Body of pancreas (tissue), 4 donors: ENCODE measurements around the gene BAG1. TPM values are rescaled to one million over a fixed set of nuclear protein-coding genes. Genes with fewer than 3 reads are reported as not detected.
A peak's percentile ranks its signal among the peaks of the same experiment; 100 is the strongest.

Experiments used
- ATAC-seq: fragments of 150-250 bp; one replicate; pipeline ENCODE4 v1.9.1; 2016
- DNase-seq, 4 donors: peaks; one replicate each; pipeline ENCODE4 v3.0.0-alpha.2; 2019
- H3K27ac ChIP-seq, 4 donors: fragments of 200-600 bp; sonication (generic); 1 replicate in 3 of 4; 2 replicates in 1 of 4; pipeline versions ENCODE4 v1.5.1 to v1.6.1; 2016 to 2019; ENCODE audit warnings: mild to moderate bottlenecking in 1 of 4, mixed read lengths in 1 of 4, moderate library complexity in 1 of 4
- H3K27me3 ChIP-seq, 2 donors: fragments of 200-600 bp; sonication (generic); one replicate each; pipeline ENCODE4 v1.6.0; 2016; ENCODE audit warnings: mild to moderate bottlenecking in 1 of 2
- H3K36me3 ChIP-seq, 2 donors: fragments of 200-600 bp; sonication (generic); replicated peaks in 1 of 2; 2 replicates each; pipeline ENCODE4 v1.5.1; 2016; ENCODE audit warnings: low read depth in 2 of 2; ENCODE audit not compliant: insufficient read depth in 1 of 2
- H3K4me1 ChIP-seq: fragments of 200-600 bp; sonication (generic); one replicate; pipeline ENCODE4 v1.6.0; 2016
- H3K4me3 ChIP-seq, 2 donors: fragments of 200-600 bp; sonication (generic); 1 replicate in 1 of 2; 2 replicates in 1 of 2; pipeline ENCODE4 v1.5.1; 2016 to 2019
- H3K9me3 ChIP-seq, 3 donors: fragments of 200-600 bp; sonication (generic); 1 replicate in 2 of 3; 2 replicates in 1 of 3; pipeline ENCODE4 v1.5.1; 2016
- POLR2A ChIP-seq, 3 donors: fragments of 450-650 bp; IDR thresholded peaks; one replicate each; pipeline ENCODE4 v1.6.1; 2016; ENCODE audit warnings: antibody characterized with exemption in 3 of 3, mild to moderate bottlenecking in 2 of 3
- WGBS, 2 donors: methylation state at CpG; one replicate each; pipeline ENCODE4 v1.1.5; 2017; 5-methylcytosine and 5-hydroxymethylcytosine counted together
- intact Hi-C: fragments of 100-400 bp; cut with DNase I; formaldehyde crosslinking; loops from one replicate; pipeline ENCODE4 v1.15.1; 2023
- total RNA-seq, 2 donors: library from RNA; depleted of rRNA; stranded (reverse); fragments of >200 nt; gene quantifications; one replicate each; pipeline ENCODE4 v1.1.0, GENCODE V29; 2016
- TF ChIP-seq, protein P1 (sequence below), 7 experiments: fragments of 450-650 bp in 4 of 7; fragments of 200-600 bp in 3 of 7; sonication (generic) in 3 of 7; IDR thresholded peaks; one replicate each; pipeline ENCODE4 v1.5.1; 2016 to 2019; ENCODE audit warnings: antibody characterized with exemption in 7 of 7

The BAG1 gene
- total RNA-seq, 2 donors from 2014 or later = 46.5 to 80.2 TPM

- H3K27me3 ChIP-seq = no peaks in the 10 kb centered on the region
- DNase-seq (no peak), ATAC-seq (no peak)
- peak overlapping the region in 1 of 4 donors; percentile 99 for H3K27ac ChIP-seq
- H3K4me3 ChIP-seq = no peak overlapping the region
- H3K9me3 ChIP-seq = no peaks in the 10 kb centered on the region
- 88% methylated on average over 2 to 4 of the region's 4 CpGs for WGBS, 2 donors
- TF ChIP-seq POLR2A (IDR thresholded peaks at IDR 0.05) = no peak
- TF ChIP-seq, protein P1, sequence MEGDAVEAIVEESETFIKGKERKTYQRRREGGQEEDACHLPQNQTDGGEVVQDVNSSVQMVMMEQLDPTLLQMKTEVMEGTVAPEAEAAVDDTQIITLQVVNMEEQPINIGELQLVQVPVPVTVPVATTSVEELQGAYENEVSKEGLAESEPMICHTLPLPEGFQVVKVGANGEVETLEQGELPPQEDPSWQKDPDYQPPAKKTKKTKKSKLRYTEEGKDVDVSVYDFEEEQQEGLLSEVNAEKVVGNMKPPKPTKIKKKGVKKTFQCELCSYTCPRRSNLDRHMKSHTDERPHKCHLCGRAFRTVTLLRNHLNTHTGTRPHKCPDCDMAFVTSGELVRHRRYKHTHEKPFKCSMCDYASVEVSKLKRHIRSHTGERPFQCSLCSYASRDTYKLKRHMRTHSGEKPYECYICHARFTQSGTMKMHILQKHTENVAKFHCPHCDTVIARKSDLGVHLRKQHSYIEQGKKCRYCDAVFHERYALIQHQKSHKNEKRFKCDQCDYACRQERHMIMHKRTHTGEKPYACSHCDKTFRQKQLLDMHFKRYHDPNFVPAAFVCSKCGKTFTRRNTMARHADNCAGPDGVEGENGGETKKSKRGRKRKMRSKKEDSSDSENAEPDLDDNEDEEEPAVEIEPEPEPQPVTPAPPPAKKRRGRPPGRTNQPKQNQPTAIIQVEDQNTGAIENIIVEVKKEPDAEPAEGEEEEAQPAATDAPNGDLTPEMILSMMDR (IDR thresholded peaks at IDR 0.05) = no peak
- intact Hi-C loops = no loop called here
- no peaks in the 10 kb centered on the region for H3K36me3 ChIP-seq
- peaks cover 27% of the 10 kb centered on the region for H3K4me1 ChIP-seq
These were observed 23.7 kb upstream of the BAG1 start for GRCh38 chr9:33288235-33288634.

DNA sequence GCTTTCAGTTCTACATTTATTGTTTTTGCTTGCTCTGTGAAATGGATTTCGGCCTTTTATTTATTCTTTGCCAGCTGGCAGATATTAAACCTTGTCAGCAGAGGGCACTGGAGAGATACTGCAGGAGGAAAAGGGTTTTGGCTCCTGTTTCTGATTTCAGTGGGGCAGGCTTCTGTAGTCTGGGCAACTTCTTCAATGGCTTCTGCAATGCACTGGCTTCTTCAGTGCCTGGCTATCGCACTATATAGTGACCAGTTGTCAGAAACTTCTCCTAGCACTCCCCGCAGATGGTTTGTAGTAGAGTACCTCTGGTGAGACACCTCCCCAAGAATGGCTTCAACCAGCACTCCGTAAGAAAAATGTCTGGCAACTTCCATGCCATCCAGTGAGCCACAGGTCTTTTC is 22.6 kb upstream of the BAG1 start:
- 37 to 38% methylated on average over 4 of the region's 4 CpGs for WGBS, 2 donors
- TF ChIP-seq, protein P1 (IDR thresholded peaks at IDR 0.05) = peak; percentile 43 to 86 (median 75)
- TF ChIP-seq POLR2A (IDR thresholded peaks at IDR 0.05) = no peak
- peak; percentile 15 for ATAC-seq

DNA sequence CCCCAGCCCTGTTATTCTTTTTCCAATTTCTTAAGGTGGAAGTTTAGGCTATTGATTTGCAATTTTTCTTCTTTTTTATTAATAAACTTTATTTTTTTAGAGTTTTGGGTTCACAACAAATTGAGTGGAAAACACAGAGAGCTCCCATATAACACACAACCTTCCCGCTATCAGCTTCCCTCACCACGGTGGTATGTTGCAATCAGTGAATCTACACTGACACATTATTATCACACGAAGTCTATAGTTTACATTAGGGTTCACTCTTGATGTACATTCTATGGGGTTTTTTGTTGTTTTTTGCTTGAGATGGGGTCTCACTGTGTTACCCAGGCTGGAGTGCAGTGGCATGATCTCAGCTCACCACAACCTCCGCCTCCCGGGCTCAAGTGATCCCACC is 21.0 kb upstream of the BAG1 start:
- TF ChIP-seq, protein P1 (IDR thresholded peaks at IDR 0.05) = no peak
- no peak for TF ChIP-seq POLR2A (IDR thresholded peaks at IDR 0.05)
- Histone ChIP-seq H3K27ac (no peak overlapping the region), H3K4me3 (no peak overlapping the region), H3K4me1 (peaks cover 4% of the 10 kb centered on the region), H3K9me3 (no peaks in the 10 kb centered on the region), H3K36me3 (peaks cover 0 to 8% of the 10 kb centered on the region in 2 donors), H3K27me3 (no peaks in the 10 kb centered on the region)
- no peak for DNase-seq
- no peak for ATAC-seq
- 69 to 82% methylated on average over 5 of the region's 5 CpGs for WGBS, 2 donors
- intact Hi-C loops = no loop called here

More for the DNA sequence above, 22.6 kb upstream of the BAG1 start:
- H3K4me3 ChIP-seq = no peak overlapping the region
- no peaks in the 10 kb centered on the region for H3K9me3 ChIP-seq
- intact Hi-C loops = no loop called here
- H3K27me3 ChIP-seq = no peaks in the 10 kb centered on the region
- no peaks in the 10 kb centered on the region for H3K36me3 ChIP-seq
- H3K4me1 ChIP-seq = peaks cover 15% of the 10 kb centered on the region
- peak overlapping the region in 3 of 4 donors; percentile 10 to 49 (median 10) for H3K27ac ChIP-seq
- peak; percentile 58 to 80 (median 67) for DNase-seq

DNA sequence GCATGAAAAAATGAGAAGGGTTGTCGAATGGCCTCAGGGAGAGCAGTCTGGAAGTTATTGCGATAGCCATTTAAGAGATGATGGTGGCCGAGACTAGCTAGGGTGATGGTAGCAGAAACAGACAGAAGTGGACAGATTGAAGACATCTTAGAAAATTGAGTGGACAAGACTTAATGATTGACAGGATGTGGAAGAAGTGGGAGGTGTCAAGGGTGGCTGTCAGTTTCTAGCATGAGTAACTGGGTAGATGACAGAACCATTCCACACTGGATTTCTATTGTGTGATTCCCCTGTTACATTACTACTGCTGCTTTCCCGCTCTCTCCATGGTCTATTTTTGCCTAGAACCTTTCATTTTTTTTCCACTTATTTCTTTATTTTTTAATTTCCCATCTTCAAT is 13.0 kb upstream of the BAG1 start:
- Histone ChIP-seq H3K4me1 (no peaks in the 10 kb centered on the region), H3K9me3 (no peaks in the 10 kb centered on the region), H3K27me3 (no peaks in the 10 kb centered on the region), H3K36me3 (peaks cover 11 to 47% of the 10 kb centered on the region in 2 donors), H3K4me3 (no peak overlapping the region), H3K27ac (no peak overlapping the region)
- DNase-seq (no peak), ATAC-seq (no peak)
- TF ChIP-seq, protein P1 (IDR thresholded peaks at IDR 0.05) = no peak
- no peak for TF ChIP-seq POLR2A (IDR thresholded peaks at IDR 0.05)
- 96% methylated on average over 4 of the region's 4 CpGs for WGBS, 2 donors
- intact Hi-C loops = no loop called here

DNA sequence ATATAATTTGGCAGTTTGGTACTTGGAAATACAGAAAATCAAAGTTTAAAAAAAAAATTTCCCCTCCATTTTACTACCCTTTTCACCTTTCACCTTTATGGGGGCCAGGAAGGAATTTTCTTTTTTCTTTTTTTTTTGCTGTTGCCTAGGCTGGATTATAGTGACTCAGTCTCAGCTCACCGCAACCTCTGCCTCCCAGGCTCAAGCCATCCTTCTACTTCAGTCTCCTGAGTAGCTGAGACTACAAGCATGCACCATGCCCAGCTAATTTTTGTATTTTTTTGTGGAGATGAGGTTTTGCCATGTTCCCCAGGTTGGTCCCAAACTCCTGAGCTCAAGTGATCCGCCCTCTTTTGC is 9.4 kb upstream of the BAG1 start:
- intact Hi-C loops = no loop called here
- Histone ChIP-seq H3K4me3 (no peak overlapping the region), H3K36me3 (peaks cover 11 to 51% of the 10 kb centered on the region in 2 donors), H3K9me3 (no peaks in the 10 kb centered on the region), H3K4me1 (no peaks in the 10 kb centered on the region), H3K27ac (no peak overlapping the region), H3K27me3 (no peaks in the 10 kb centered on the region)
- no peak for DNase-seq
- no peak for ATAC-seq
- no peak for TF ChIP-seq POLR2A (IDR thresholded peaks at IDR 0.05)
- TF ChIP-seq, protein P1 (IDR thresholded peaks at IDR 0.05) = no peak
- WGBS, 2 donors = 97 to 100% methylated on average over 2 of the region's 2 CpGs
